Measurements from ENCODE around the gene SLC27A4. TPM values are rescaled to one million over a fixed set of nuclear protein-coding genes. Genes with fewer than 3 reads are reported as not detected.

The SLC27A4 gene
- polyA plus RNA-seq, 4 donors: 23.2 to 162 (median 95.0) TPM

DNA sequence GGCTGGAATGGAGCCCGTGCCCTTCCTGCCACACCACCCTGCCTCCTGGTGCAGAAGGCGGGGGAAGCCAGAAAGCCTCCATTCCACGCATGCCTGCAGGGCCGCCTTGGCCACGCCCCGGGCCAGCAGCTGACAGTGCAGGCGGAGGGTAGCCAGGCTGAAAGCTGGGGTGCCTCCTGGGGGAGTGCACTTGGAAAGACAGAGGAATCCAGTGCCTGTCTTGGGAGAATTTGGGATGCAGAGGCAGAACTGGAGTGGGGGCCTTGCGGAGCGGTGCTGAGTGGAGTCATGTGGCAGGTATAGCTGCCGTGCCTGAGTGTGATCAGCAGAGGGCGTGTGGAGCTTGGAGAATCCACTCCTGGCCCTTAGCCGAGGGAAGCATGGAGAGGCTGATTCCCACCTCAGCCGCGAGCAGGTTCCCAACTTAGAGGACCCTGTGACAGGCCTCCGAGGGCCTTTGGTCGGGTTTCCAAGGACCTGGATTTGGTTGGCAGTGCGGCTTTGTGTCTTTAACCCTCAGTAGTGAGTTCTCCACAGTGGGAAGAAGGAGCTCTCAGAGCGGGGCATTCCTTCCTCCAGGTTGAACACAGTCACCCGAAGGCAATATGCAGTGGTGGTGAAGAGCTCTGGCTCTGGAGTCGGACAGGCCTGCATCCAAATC lies 21.8 kb downstream of the SLC27A4 start:
- H3K4me1 ChIP-seq (ENCODE audit: control insufficient read depth in 3 of 3, insufficient read depth in 2 of 3, low read depth in 1 of 3, low read length in 2 of 3): peaks cover 0 to 17% (median 0%) of the 10 kb centered on the region in 3 donors
- no peaks in the 10 kb centered on the region for H3K27me3 ChIP-seq (ENCODE audit: control insufficient read depth in 3 of 3, insufficient read depth in 3 of 3, low read length in 3 of 3)
- peak overlapping the region in 2 of 3 donors; percentile 11 to 29 for H3K27ac ChIP-seq (ENCODE audit: low read depth in 1 of 3, low read length in 2 of 3)
- H3K36me3 ChIP-seq (ENCODE audit: control insufficient read depth in 3 of 3, insufficient read depth in 2 of 3, low read depth in 1 of 3, low read length in 3 of 3): peaks cover 2 to 34% (median 4%) of the 10 kb centered on the region in 3 donors
- no peaks in the 10 kb centered on the region for H3K9me3 ChIP-seq (ENCODE audit: control insufficient read depth in 2 of 2, insufficient read depth in 1 of 2, low read depth in 1 of 2, low read length in 1 of 2)
- WGBS, 3 donors: 9 to 11% (median 9%) methylated on average over 20 of the region's 20 CpGs
- no peak for FAIRE-seq
- H3K4me3 ChIP-seq (ENCODE audit: low read depth in 1 of 3, low read length in 3 of 3): peak overlapping the region in 1 of 3 donors; percentile 43
- peak; percentile 83 to 89 for DNase-seq

DNA sequence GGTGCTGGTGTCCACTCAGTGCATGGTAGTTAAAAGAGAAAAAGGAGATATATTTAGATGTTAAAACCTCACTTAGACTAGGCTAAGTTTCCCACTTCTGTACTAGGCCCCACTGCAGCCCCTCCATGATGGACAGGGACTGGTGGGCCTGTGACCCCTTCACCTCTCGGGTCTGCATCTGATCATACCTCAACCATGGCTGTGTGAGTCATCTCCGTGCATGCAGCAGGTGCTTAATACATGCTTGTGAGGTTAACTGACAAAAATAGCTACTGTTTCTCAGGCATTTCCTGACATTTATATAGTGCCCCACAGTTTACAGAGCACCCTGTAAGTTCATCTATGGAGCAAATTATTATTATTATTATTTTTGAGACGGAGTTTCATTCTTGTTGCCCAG lies 22.4 kb downstream of the SLC27A4 start:
- H3K4me1 ChIP-seq (ENCODE audit: control insufficient read depth in 3 of 3, insufficient read depth in 2 of 3, low read depth in 1 of 3, low read length in 2 of 3): peaks cover 0 to 17% (median 0%) of the 10 kb centered on the region in 3 donors
- 80 to 86% (median 84%) methylated on average over 3 of the region's 3 CpGs for WGBS, 3 donors
- no peak for FAIRE-seq
- no peak overlapping the region for H3K27ac ChIP-seq (ENCODE audit: low read depth in 1 of 3, low read length in 2 of 3)
- no peaks in the 10 kb centered on the region for H3K9me3 ChIP-seq (ENCODE audit: control insufficient read depth in 2 of 2, insufficient read depth in 1 of 2, low read depth in 1 of 2, low read length in 1 of 2)
- no peak overlapping the region for H3K4me3 ChIP-seq (ENCODE audit: low read depth in 1 of 3, low read length in 3 of 3)
- no peaks in the 10 kb centered on the region for H3K27me3 ChIP-seq (ENCODE audit: control insufficient read depth in 3 of 3, insufficient read depth in 3 of 3, low read length in 3 of 3)
- DNase-seq: no peak
- H3K36me3 ChIP-seq (ENCODE audit: control insufficient read depth in 3 of 3, insufficient read depth in 2 of 3, low read depth in 1 of 3, low read length in 3 of 3): peaks cover 0 to 27% (median 2%) of the 10 kb centered on the region in 3 donors

DNA sequence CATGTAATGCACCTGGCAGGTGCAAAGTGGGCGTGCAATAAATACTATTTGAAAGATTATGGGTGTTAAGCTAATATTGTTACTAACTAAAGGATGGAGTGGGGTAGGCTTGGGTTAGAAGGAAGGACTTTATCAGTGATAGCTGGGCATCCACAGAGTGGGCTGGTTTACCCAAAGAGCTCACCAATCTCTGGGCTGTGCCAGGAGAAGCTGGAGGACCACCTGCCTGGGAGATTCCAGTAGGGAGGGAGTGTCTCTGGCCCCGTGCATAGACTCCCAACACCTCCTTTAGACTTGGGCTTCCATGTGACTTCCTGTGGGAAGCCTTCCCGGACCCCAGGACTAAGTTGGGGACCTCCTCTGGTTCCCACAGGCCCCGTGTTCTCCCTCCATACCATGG lies 25.2 kb downstream of the SLC27A4 start:
- H3K36me3 ChIP-seq (ENCODE audit: control insufficient read depth in 3 of 3, insufficient read depth in 2 of 3, low read depth in 1 of 3, low read length in 3 of 3): peaks cover 0 to 8% (median 0%) of the 10 kb centered on the region in 3 donors
- FAIRE-seq (no peak), DNase-seq (no peak)
- peaks cover 0 to 21% (median 2%) of the 10 kb centered on the region in 3 donors for H3K4me1 ChIP-seq (ENCODE audit: control insufficient read depth in 3 of 3, insufficient read depth in 2 of 3, low read depth in 1 of 3, low read length in 2 of 3)
- H3K27ac ChIP-seq (ENCODE audit: low read depth in 1 of 3, low read length in 2 of 3): no peak overlapping the region
- H3K4me3 ChIP-seq (ENCODE audit: low read depth in 1 of 3, low read length in 3 of 3): no peak overlapping the region
- whole genome bisulfite sequencing, 3 donors: 79 to 82% (median 79%) methylated on average over 4 of the region's 4 CpGs
- H3K9me3 ChIP-seq (ENCODE audit: control insufficient read depth in 2 of 2, insufficient read depth in 1 of 2, low read depth in 1 of 2, low read length in 1 of 2): no peaks in the 10 kb centered on the region
- H3K27me3 ChIP-seq (ENCODE audit: control insufficient read depth in 3 of 3, insufficient read depth in 3 of 3, low read length in 3 of 3): no peaks in the 10 kb centered on the region

- Histone ChIP-seq H3K9me3 (ENCODE audit: control insufficient read depth in 2 of 2, insufficient read depth in 1 of 2, low read depth in 1 of 2, low read length in 1 of 2) (no peaks in the 10 kb centered on the region), H3K4me3 (ENCODE audit: low read depth in 1 of 3, low read length in 3 of 3) (no peak overlapping the region), H3K36me3 (ENCODE audit: control insufficient read depth in 3 of 3, insufficient read depth in 2 of 3, low read depth in 1 of 3, low read length in 3 of 3) (peaks cover 0 to 10% (median 0%) of the 10 kb centered on the region in 3 donors), H3K27me3 (ENCODE audit: control insufficient read depth in 3 of 3, insufficient read depth in 3 of 3, low read length in 3 of 3) (no peaks in the 10 kb centered on the region), H3K27ac (ENCODE audit: low read depth in 1 of 3, low read length in 2 of 3) (no peak overlapping the region), H3K4me1 (ENCODE audit: control insufficient read depth in 3 of 3, insufficient read depth in 2 of 3, low read depth in 1 of 3, low read length in 2 of 3) (peaks cover 7 to 23% (median 8%) of the 10 kb centered on the region in 3 donors)
- FAIRE-seq (no peak), DNase-seq (no peak)
- 93 to 96% (median 93%) methylated on average over 9 of the region's 9 CpGs for WGBS, 3 donors
These were observed 28.8 kb downstream of the SLC27A4 start for GRCh38 chr9:128369024-128369706.

DNA sequence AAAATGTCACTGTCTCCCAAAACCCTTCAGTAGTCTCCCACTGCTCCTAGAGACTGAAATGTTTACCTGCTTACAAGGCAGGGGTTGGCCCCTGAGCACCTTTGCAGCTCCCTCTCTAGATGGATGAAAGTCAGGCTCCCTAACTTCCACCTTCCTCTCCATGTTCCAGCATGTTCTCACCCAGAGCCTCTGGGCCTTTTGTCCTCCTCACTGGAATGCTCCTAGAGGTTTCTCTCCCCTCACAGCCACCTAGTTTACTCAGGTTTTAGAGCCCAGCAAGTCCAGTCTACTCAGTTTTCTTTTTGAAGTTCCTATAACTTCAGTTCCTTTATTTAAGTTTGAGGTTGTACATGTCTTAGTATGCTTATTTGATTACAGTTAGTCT lies 30.0 kb downstream of the SLC27A4 start:
- DNase-seq (no peak), FAIRE-seq (no peak)
- Histone ChIP-seq H3K27ac (ENCODE audit: low read depth in 1 of 3, low read length in 2 of 3) (peak overlapping the region; percentile 90 to 94 (median 93)), H3K4me1 (ENCODE audit: control insufficient read depth in 3 of 3, insufficient read depth in 2 of 3, low read depth in 1 of 3, low read length in 2 of 3) (peaks cover 7 to 16% (median 8%) of the 10 kb centered on the region in 3 donors), H3K36me3 (ENCODE audit: control insufficient read depth in 3 of 3, insufficient read depth in 2 of 3, low read depth in 1 of 3, low read length in 3 of 3) (peaks cover 0 to 20% (median 0%) of the 10 kb centered on the region in 3 donors), H3K27me3 (ENCODE audit: control insufficient read depth in 3 of 3, insufficient read depth in 3 of 3, low read length in 3 of 3) (no peaks in the 10 kb centered on the region), H3K9me3 (ENCODE audit: control insufficient read depth in 2 of 2, insufficient read depth in 1 of 2, low read depth in 1 of 2, low read length in 1 of 2) (no peaks in the 10 kb centered on the region), H3K4me3 (ENCODE audit: low read depth in 1 of 3, low read length in 3 of 3) (peak overlapping the region in 2 of 3 donors; percentile 75 to 97)

DNA sequence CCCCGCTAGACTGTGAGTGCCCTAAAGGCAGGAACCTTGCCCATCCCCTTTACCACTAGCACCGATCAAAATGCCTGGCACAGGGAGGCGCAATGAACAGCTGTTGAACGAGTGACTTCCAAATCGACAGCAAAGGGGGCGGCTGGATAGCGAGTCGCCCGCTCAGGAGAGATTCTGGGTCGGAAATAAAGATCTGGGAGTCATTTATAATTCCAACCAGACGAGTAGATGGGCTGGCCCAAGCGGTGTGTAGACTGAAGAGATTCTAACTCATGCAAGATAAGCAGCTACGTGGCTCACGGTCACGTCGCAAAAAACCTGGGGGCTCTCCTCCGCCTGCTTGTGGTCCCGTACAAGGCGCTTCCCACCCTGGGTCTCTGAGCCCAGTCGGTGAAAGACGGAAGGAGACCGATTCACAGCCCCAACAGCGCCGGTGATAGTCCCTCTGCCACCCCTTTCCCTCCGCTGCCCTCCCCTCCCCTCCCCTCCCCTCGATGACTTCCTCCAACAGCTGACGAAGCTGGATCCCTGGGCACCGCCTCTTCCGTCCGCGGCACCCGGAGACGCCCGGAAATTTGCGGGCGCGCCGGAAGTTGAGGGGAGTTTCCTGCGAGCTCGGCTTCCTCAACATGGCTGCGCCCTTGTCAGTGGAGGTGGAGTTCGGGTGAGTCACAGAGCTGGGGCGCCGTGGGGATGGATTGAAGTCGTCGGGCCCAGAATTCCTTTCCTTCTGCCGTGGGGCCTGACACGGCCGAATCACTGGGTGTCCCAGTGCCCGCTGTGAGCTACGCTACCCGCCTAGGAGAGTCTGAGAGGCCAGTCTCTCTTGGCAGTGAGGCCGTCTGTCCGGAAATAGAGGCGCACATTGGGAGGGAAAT lies 30.7 kb downstream of the SLC27A4 start, which contains the start of gene URM1:
TSS of gene URM1 (plus strand) at position 623 of the 878 bp plus-strand sequence. CDS start at position 630, 7 bp downstream.
- H3K4me1 ChIP-seq (ENCODE audit: control insufficient read depth in 3 of 3, insufficient read depth in 2 of 3, low read depth in 1 of 3, low read length in 2 of 3): peaks cover 7 to 15% (median 8%) of the 10 kb centered on the region in 3 donors
- H3K4me3 ChIP-seq (ENCODE audit: low read depth in 1 of 3, low read length in 3 of 3): peak within 1 kb of the TSS; percentile 74 to 97 (median 75)
- DNase-seq: peak; percentile 98 to 99
- H3K27me3 ChIP-seq (ENCODE audit: control insufficient read depth in 3 of 3, insufficient read depth in 3 of 3, low read length in 3 of 3): no peaks in the 10 kb centered on the region
- peak within 1 kb of the TSS; percentile 90 to 94 (median 93) for H3K27ac ChIP-seq (ENCODE audit: low read depth in 1 of 3, low read length in 2 of 3)
- WGBS, 3 donors: 0% methylated on average over 53 to 55 of the region's 55 CpGs
- no peaks in the 10 kb centered on the region for H3K9me3 ChIP-seq (ENCODE audit: control insufficient read depth in 2 of 2, insufficient read depth in 1 of 2, low read depth in 1 of 2, low read length in 1 of 2)
- H3K36me3 ChIP-seq (ENCODE audit: control insufficient read depth in 3 of 3, insufficient read depth in 2 of 3, low read depth in 1 of 3, low read length in 3 of 3): peaks cover 0 to 26% (median 0%) of the 10 kb centered on the region in 3 donors
- FAIRE-seq: no peak

DNA sequence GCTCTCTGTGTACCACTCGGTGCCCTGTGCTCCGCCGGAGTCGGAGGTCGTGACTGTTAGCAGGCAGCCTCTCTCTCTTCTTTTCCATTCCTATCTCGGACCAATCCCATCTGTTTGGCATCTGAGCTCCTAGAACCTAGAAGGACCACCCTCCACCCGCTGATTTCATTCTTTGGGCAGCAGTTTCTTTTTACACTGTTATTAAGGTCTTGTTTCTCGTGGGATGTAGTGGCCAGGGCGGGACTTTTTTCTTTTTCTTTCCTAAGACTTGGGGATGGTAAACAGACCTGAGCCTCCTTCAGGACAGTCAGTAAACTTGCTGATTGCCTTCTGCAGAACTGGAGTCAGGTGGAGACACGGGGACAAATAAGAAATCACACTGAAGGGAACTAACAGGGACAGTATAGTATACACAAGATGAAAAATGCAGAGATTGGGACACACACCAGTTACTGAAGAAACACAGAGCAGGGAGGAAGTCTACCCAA lies 31.3 kb downstream of the SLC27A4 start:
- Histone ChIP-seq H3K36me3 (ENCODE audit: control insufficient read depth in 3 of 3, insufficient read depth in 2 of 3, low read depth in 1 of 3, low read length in 3 of 3) (peaks cover 0 to 28% (median 0%) of the 10 kb centered on the region in 3 donors), H3K27me3 (ENCODE audit: control insufficient read depth in 3 of 3, insufficient read depth in 3 of 3, low read length in 3 of 3) (no peaks in the 10 kb centered on the region), H3K27ac (ENCODE audit: low read depth in 1 of 3, low read length in 2 of 3) (peak overlapping the region; percentile 84 to 93 (median 90)), H3K9me3 (ENCODE audit: control insufficient read depth in 2 of 2, insufficient read depth in 1 of 2, low read depth in 1 of 2, low read length in 1 of 2) (no peaks in the 10 kb centered on the region), H3K4me1 (ENCODE audit: control insufficient read depth in 3 of 3, insufficient read depth in 2 of 3, low read depth in 1 of 3, low read length in 2 of 3) (peaks cover 7 to 15% (median 8%) of the 10 kb centered on the region in 3 donors), H3K4me3 (ENCODE audit: low read depth in 1 of 3, low read length in 3 of 3) (peak overlapping the region; percentile 72 to 97 (median 74))
- WGBS, 3 donors: 1% methylated on average over 10 of the region's 10 CpGs
- no peak for DNase-seq
- no peak for FAIRE-seq

GRCh38 chr9:128372188-128372641 lies 31.9 kb downstream of the SLC27A4 start:
- Histone ChIP-seq H3K27me3 (ENCODE audit: control insufficient read depth in 3 of 3, insufficient read depth in 3 of 3, low read length in 3 of 3) (no peaks in the 10 kb centered on the region), H3K4me1 (ENCODE audit: control insufficient read depth in 3 of 3, insufficient read depth in 2 of 3, low read depth in 1 of 3, low read length in 2 of 3) (peaks cover 7 to 15% (median 8%) of the 10 kb centered on the region in 3 donors), H3K27ac (ENCODE audit: low read depth in 1 of 3, low read length in 2 of 3) (peak overlapping the region in 2 of 3 donors; percentile 90 to 93), H3K36me3 (ENCODE audit: control insufficient read depth in 3 of 3, insufficient read depth in 2 of 3, low read depth in 1 of 3, low read length in 3 of 3) (peaks cover 0 to 33% (median 0%) of the 10 kb centered on the region in 3 donors), H3K4me3 (ENCODE audit: low read depth in 1 of 3, low read length in 3 of 3) (peak overlapping the region in 2 of 3 donors; percentile 72 to 97), H3K9me3 (ENCODE audit: control insufficient read depth in 2 of 2, insufficient read depth in 1 of 2, low read depth in 1 of 2, low read length in 1 of 2) (no peaks in the 10 kb centered on the region)
- peak; percentile 41 to 46 for DNase-seq
- WGBS, 3 donors: 3 to 28% (median 14%) methylated on average over 4 of the region's 4 CpGs
- FAIRE-seq: no peak

All from small intestine (tissue), 7 donors.